Body of pancreas (tissue), 4 donors: ENCODE data around the gene AHI1. TPM values are rescaled to one million over a fixed set of nuclear protein-coding genes. Genes with fewer than 3 reads are reported as not detected.

Experiments used
- ATAC-seq: fragments of 150-250 bp; one replicate; pipeline ENCODE4 v1.9.1; 2016
- DNase-seq, 4 donors: peaks; one replicate each; pipeline ENCODE4 v3.0.0-alpha.2; 2019
- H3K27ac ChIP-seq, 4 donors: fragments of 200-600 bp; sonication (generic); 1 replicate in 3 of 4; 2 replicates in 1 of 4; pipeline versions ENCODE4 v1.5.1 to v1.6.1; 2016 to 2019; ENCODE audit warnings: mild to moderate bottlenecking in 1 of 4, mixed read lengths in 1 of 4, moderate library complexity in 1 of 4
- H3K27me3 ChIP-seq, 2 donors: fragments of 200-600 bp; sonication (generic); one replicate each; pipeline ENCODE4 v1.6.0; 2016; ENCODE audit warnings: mild to moderate bottlenecking in 1 of 2
- H3K36me3 ChIP-seq, 2 donors: fragments of 200-600 bp; sonication (generic); replicated peaks in 1 of 2; 2 replicates each; pipeline ENCODE4 v1.5.1; 2016; ENCODE audit warnings: low read depth in 2 of 2; ENCODE audit not compliant: insufficient read depth in 1 of 2
- H3K4me1 ChIP-seq: fragments of 200-600 bp; sonication (generic); one replicate; pipeline ENCODE4 v1.6.0; 2016
- H3K4me3 ChIP-seq, 2 donors: fragments of 200-600 bp; sonication (generic); 1 replicate in 1 of 2; 2 replicates in 1 of 2; pipeline ENCODE4 v1.5.1; 2016 to 2019
- H3K9me3 ChIP-seq, 3 donors: fragments of 200-600 bp; sonication (generic); 1 replicate in 2 of 3; 2 replicates in 1 of 3; pipeline ENCODE4 v1.5.1; 2016
- CTCF ChIP-seq, 7 experiments: fragments of 450-650 bp in 4 of 7; fragments of 200-600 bp in 3 of 7; sonication (generic) in 3 of 7; IDR thresholded peaks; one replicate each; pipeline ENCODE4 v1.5.1; 2016 to 2019; ENCODE audit warnings: antibody characterized with exemption in 7 of 7
- POLR2A ChIP-seq, 3 donors: fragments of 450-650 bp; IDR thresholded peaks; one replicate each; pipeline ENCODE4 v1.6.1; 2016; ENCODE audit warnings: antibody characterized with exemption in 3 of 3, mild to moderate bottlenecking in 2 of 3
- WGBS, 2 donors: methylation state at CpG; one replicate each; pipeline ENCODE4 v1.1.5; 2017; 5-methylcytosine and 5-hydroxymethylcytosine counted together
- intact Hi-C: fragments of 100-400 bp; cut with DNase I; formaldehyde crosslinking; loops from one replicate; pipeline ENCODE4 v1.15.1; 2023
- total RNA-seq, 2 donors: library from RNA; depleted of rRNA; stranded (reverse); fragments of >200 nt; gene quantifications; one replicate each; pipeline ENCODE4 v1.1.0, GENCODE V29; 2016

Gene AHI1
- total RNA-seq, 2 donors from 2014 or later: 20.2 to 107 TPM

GRCh38 chr6:135323979-135324378 is 173.6 kb downstream of the AHI1 start:
- H3K36me3 ChIP-seq: no peaks in the 10 kb centered on the region
- H3K27ac ChIP-seq: no peak overlapping the region
- intact Hi-C loops: no loop called here
- H3K4me3 ChIP-seq: no peak overlapping the region
- ATAC-seq (no peak), DNase-seq (no peak)
- 68 to 86% methylated on average over 2 of the region's 2 CpGs for WGBS, 2 donors
- H3K27me3 ChIP-seq: no peaks in the 10 kb centered on the region
- no peaks in the 10 kb centered on the region for H3K9me3 ChIP-seq
- TF ChIP-seq POLR2A (IDR thresholded peaks at IDR 0.05) (no peak), CTCF (IDR thresholded peaks at IDR 0.05) (no peak)
- H3K4me1 ChIP-seq: no peaks in the 10 kb centered on the region

DNA sequence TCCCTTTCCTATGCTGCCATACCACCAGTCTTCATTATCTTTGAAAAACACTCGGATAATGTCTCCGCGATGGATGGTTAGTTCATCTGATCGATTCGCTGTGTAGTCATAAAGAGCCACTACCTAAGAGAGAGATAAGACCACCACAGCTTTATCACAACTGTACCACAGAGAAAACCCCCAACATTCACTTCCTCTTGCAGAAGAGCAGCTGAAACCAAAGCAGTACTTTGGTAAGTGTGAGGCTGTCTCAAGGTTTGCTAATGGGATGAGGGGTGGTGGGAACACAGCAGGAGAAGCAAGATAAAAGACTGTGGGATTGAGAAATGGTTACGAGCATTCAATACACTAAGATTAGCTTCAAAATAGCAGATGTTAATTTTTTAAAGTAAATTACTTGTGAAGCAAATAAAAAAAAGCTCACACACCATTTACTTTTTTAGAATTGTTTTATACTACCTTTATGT is 174.3 kb downstream of the AHI1 start:
- ATAC-seq (no peak), DNase-seq (no peak)
- intact Hi-C loops: no loop called here
- H3K9me3 ChIP-seq: no peaks in the 10 kb centered on the region
- H3K4me1 ChIP-seq: no peaks in the 10 kb centered on the region
- TF ChIP-seq POLR2A (IDR thresholded peaks at IDR 0.05): no peak
- no peak for TF ChIP-seq CTCF (IDR thresholded peaks at IDR 0.05)
- no peak overlapping the region for H3K4me3 ChIP-seq
- H3K36me3 ChIP-seq: no peaks in the 10 kb centered on the region
- WGBS, 2 donors: 75 to 87% methylated on average over 6 of the region's 6 CpGs
- H3K27me3 ChIP-seq: no peaks in the 10 kb centered on the region
- H3K27ac ChIP-seq: no peak overlapping the region

- H3K27me3 ChIP-seq: no peaks in the 10 kb centered on the region
- no peak for DNase-seq
- no peaks in the 10 kb centered on the region for H3K4me1 ChIP-seq
- no peak for ATAC-seq
- no peak overlapping the region for H3K27ac ChIP-seq
- intact Hi-C loops: no loop called here
- TF ChIP-seq CTCF (IDR thresholded peaks at IDR 0.05): no peak
- TF ChIP-seq POLR2A (IDR thresholded peaks at IDR 0.05): no peak
- H3K36me3 ChIP-seq: peaks cover 0 to 2% of the 10 kb centered on the region in 2 donors
- H3K9me3 ChIP-seq: no peaks in the 10 kb centered on the region
- no peak overlapping the region for H3K4me3 ChIP-seq
- 62 to 75% methylated on average over 3 of the region's 3 CpGs for WGBS, 2 donors
Observed at GRCh38 chr6:135322427-135323201, 174.9 kb downstream of the AHI1 start.

DNA sequence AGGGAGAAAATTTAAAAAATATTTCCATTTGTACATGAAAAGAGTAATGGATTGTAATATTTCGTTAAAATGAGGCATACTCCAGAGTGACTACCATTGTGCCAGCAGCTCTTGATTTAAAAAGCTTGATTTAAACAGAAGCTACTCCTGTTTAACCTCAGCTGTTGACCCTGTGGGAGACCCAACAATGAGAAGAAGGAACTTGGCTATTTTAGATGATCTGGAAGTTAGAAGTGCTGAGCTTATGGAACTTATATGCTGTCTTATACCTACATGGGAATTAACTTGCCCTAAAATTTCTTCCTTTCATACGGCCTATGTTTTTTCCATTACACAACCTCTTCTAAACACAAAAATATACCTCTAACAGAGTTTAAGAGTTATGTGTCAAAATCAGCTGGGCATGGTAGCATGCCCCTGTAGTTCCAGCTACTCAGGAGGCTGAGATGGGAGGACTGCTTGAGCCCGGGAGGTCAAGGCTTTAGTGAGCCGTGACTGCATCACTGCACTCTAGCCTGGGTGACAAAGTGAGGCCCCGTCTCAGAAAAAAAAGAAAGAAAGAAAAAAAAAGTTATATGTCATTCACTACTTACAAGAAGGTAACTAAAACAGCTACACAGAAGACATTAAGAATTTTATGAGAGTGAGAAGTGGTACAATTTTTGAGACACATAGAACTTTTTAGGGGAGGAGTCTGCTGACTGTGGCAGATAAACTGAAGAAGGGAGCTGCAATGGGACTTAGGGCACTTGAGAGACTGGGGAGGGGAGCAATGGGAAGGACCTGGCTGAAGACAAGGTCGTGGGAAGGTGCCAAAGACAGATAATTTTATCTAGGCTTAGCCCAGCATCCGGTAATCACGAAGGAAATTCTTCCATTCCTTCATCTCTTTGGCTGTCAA is 176.6 kb downstream of the AHI1 start:
- Histone ChIP-seq H3K4me3 (no peak overlapping the region), H3K4me1 (no peaks in the 10 kb centered on the region), H3K9me3 (no peaks in the 10 kb centered on the region), H3K27ac (no peak overlapping the region), H3K36me3 (peaks cover 0 to 2% of the 10 kb centered on the region in 2 donors), H3K27me3 (no peaks in the 10 kb centered on the region)
- DNase-seq (no peak), ATAC-seq (no peak)
- TF ChIP-seq POLR2A (IDR thresholded peaks at IDR 0.05) (no peak), CTCF (IDR thresholded peaks at IDR 0.05) (no peak)
- 73 to 76% methylated on average over 8 of the region's 8 CpGs for WGBS, 2 donors
- intact Hi-C loops: no loop called here
